ENCODE measurements around the gene NMRK1. TPM values are rescaled to one million over a fixed set of nuclear protein-coding genes. Genes with fewer than 3 reads are reported as not detected.

The NMRK1 gene
- polyA plus RNA-seq, 1 donor (not counting 4 experiments of a cell fraction or from before 2014, with no cell fraction given) = 24.7 TPM

- Histone ChIP-seq H3K27me3 (ENCODE audit: control insufficient read depth, extremely low read depth, insufficient read depth, low read length) (no peaks in the 10 kb centered on the region), H3K4me2 (ENCODE audit: control insufficient read depth, extremely low read depth, insufficient read depth, low read depth, low read length) (no peak overlapping the region), H3K9ac (ENCODE audit: control insufficient read depth, extremely low read depth, insufficient read depth, low read length) (no peak overlapping the region), H3K27ac (ENCODE audit: control insufficient read depth, insufficient read depth, low read length) (no peak overlapping the region), H2AFZ (ENCODE audit: control insufficient read depth, low read length) (no peak overlapping the region), H3K4me1 (ENCODE audit: control insufficient read depth, extremely low read depth, insufficient read depth, low read length) (peaks cover 9% of the 10 kb centered on the region), H3K79me2 (ENCODE audit: control insufficient read depth, insufficient read depth, low read length) (peaks cover 54% of the 10 kb centered on the region), H4K20me1 (ENCODE audit: control insufficient read depth, extremely low read depth, insufficient read depth, low read length) (no peaks in the 10 kb centered on the region), H3K9me3 (ENCODE audit: control insufficient read depth, low read depth, low read length) (no peaks in the 10 kb centered on the region), H3K4me3 (ENCODE audit: control insufficient read depth in 2 of 3, extremely low read depth in 1 of 3, insufficient read depth in 2 of 3, low read depth in 1 of 3, low read length in 3 of 3) (no peak overlapping the region), H3K9me1 (ENCODE audit: control insufficient read depth, extremely low read depth, insufficient read depth, low read length) (no peaks in the 10 kb centered on the region), H3K36me3 (ENCODE audit: control insufficient read depth in 2 of 2, extremely low read depth in 1 of 2, insufficient read depth in 2 of 2, low read length in 2 of 2) (no peaks in the 10 kb centered on the region)
- dilution Hi-C loops (cut with MboI; ENCODE audit: extremely low pct_ligation_motif_present, low sequenced_read_pairs) = no loop called here
- TF ChIP-seq EZH2 (IDR thresholded peaks at IDR 0.05; ENCODE audit: low read length) = no peak
- TF ChIP-seq, protein P1, sequence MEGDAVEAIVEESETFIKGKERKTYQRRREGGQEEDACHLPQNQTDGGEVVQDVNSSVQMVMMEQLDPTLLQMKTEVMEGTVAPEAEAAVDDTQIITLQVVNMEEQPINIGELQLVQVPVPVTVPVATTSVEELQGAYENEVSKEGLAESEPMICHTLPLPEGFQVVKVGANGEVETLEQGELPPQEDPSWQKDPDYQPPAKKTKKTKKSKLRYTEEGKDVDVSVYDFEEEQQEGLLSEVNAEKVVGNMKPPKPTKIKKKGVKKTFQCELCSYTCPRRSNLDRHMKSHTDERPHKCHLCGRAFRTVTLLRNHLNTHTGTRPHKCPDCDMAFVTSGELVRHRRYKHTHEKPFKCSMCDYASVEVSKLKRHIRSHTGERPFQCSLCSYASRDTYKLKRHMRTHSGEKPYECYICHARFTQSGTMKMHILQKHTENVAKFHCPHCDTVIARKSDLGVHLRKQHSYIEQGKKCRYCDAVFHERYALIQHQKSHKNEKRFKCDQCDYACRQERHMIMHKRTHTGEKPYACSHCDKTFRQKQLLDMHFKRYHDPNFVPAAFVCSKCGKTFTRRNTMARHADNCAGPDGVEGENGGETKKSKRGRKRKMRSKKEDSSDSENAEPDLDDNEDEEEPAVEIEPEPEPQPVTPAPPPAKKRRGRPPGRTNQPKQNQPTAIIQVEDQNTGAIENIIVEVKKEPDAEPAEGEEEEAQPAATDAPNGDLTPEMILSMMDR (optimal IDR thresholded peaks at IDR 0.05 in 1 of 3, IDR thresholded peaks at IDR 0.05 in 1 of 3, conservative IDR thresholded peaks at IDR 0.05 in 1 of 3; ENCODE audit: extremely low read depth in 1 of 3, insufficient read depth in 2 of 3, low read length in 3 of 3) = no peak
- DNase-seq (ENCODE audit: low read depth, low spot score) (no peak), FAIRE-seq (no peak)
These were observed 17.9 kb upstream of the NMRK1 start for GRCh38 chr9:75105841-75106240.

DNA sequence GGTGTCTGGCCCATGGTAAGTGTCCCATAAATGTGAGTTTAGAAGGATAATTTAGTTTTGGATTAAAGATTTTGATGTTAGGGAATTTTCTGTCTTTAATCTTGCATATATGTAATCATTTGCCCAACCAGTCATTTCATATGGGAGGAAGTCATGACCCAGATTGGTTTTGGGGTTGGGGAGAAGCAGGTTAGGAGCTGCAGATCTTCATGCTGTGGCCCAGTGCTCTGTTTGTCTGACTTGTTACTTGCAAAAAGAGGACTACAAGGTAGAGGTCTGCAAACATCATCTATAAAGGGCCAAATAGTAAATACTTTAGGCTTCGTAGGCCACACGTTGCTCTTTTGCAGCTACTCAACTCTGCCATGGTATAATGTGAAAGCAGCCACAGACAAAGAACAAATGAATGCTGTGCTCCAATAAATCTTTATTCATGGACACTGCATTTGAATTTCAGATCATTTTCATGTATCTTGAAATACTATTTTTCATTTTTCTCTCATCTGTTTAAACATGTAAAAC, 17.1 kb upstream of the NMRK1 start:
- H4K20me1 ChIP-seq (ENCODE audit: control insufficient read depth, extremely low read depth, insufficient read depth, low read length) = no peaks in the 10 kb centered on the region
- TF ChIP-seq, protein P1 (optimal IDR thresholded peaks at IDR 0.05 in 1 of 3, IDR thresholded peaks at IDR 0.05 in 1 of 3, conservative IDR thresholded peaks at IDR 0.05 in 1 of 3; ENCODE audit: extremely low read depth in 1 of 3, insufficient read depth in 2 of 3, low read length in 3 of 3) = no peak
- no peak for TF ChIP-seq EZH2 (IDR thresholded peaks at IDR 0.05; ENCODE audit: low read length)
- no peak for FAIRE-seq
- no peaks in the 10 kb centered on the region for H3K9me3 ChIP-seq (ENCODE audit: control insufficient read depth, low read depth, low read length)
- dilution Hi-C loops (cut with MboI; ENCODE audit: extremely low pct_ligation_motif_present, low sequenced_read_pairs) = no loop called here
- no peak overlapping the region for H3K4me3 ChIP-seq (ENCODE audit: control insufficient read depth in 2 of 3, extremely low read depth in 1 of 3, insufficient read depth in 2 of 3, low read depth in 1 of 3, low read length in 3 of 3)
- peaks cover 54% of the 10 kb centered on the region for H3K79me2 ChIP-seq (ENCODE audit: control insufficient read depth, insufficient read depth, low read length)
- no peak overlapping the region for H2AFZ ChIP-seq (ENCODE audit: control insufficient read depth, low read length)
- H3K9ac ChIP-seq (ENCODE audit: control insufficient read depth, extremely low read depth, insufficient read depth, low read length) = no peak overlapping the region
- H3K4me1 ChIP-seq (ENCODE audit: control insufficient read depth, extremely low read depth, insufficient read depth, low read length) = peaks cover 2% of the 10 kb centered on the region
- no peaks in the 10 kb centered on the region for H3K36me3 ChIP-seq (ENCODE audit: control insufficient read depth in 2 of 2, extremely low read depth in 1 of 2, insufficient read depth in 2 of 2, low read length in 2 of 2)
- no peak overlapping the region for H3K4me2 ChIP-seq (ENCODE audit: control insufficient read depth, extremely low read depth, insufficient read depth, low read depth, low read length)
- H3K9me1 ChIP-seq (ENCODE audit: control insufficient read depth, extremely low read depth, insufficient read depth, low read length) = no peaks in the 10 kb centered on the region
- no peaks in the 10 kb centered on the region for H3K27me3 ChIP-seq (ENCODE audit: control insufficient read depth, extremely low read depth, insufficient read depth, low read length)
- no peak overlapping the region for H3K27ac ChIP-seq (ENCODE audit: control insufficient read depth, insufficient read depth, low read length)
- DNase-seq (ENCODE audit: low read depth, low spot score) = no peak

All from keratinocyte (primary cell).